IMR-90 (cell line): ENCODE results near the gene CDH2. TPM values are rescaled to one million over a fixed set of nuclear protein-coding genes. Genes with fewer than 3 reads are reported as not detected.
A peak's percentile ranks its signal among the peaks of the same experiment; 100 is the strongest.

Source experiments
- ATAC-seq: fragments of 200-7000 bp; cut with Tn5 transposase; 2 replicates; pipeline ENCODE4 v1.9.1; 2020; ENCODE audit warnings: low read depth, mild to moderate bottlenecking, moderate library complexity
- BruUV-seq: library from RNA; stranded (reverse); fragments of 400-500 nt; replicated peaks from 2 replicates; lab custom pipeline; 2021; lab: Mats Ljungman, UMichigan
- CTCF ChIA-PET: fragments of 300-600 bp; formaldehyde crosslinking; extraction: SDS; loops from one replicate; lab custom pipeline; 2021; ENCODE audit warnings: antibody characterized with exemption; lab: Yijun Ruan, JAX
- POLR2A ChIA-PET: fragments of 300-600 bp; sonication (Branson Sonifier 250); formaldehyde crosslinking; loops from one replicate; lab custom pipeline; 2022; ENCODE audit warnings: antibody characterized with exemption; ENCODE audit not compliant: unreplicated experiment; lab: Charles Lee
- DNase-seq: peaks from one replicate; pipeline ENCODE4 v3.0.0; 2013
- H2AFZ ChIP-seq: replicated peaks from 2 replicates; pipeline ENCODE3; 2013; ENCODE audit warnings: low read length, mild to moderate bottlenecking; ENCODE audit not compliant: poor library complexity
- H2AK5ac ChIP-seq: 2 replicates; pipeline ENCODE4 v1.6.1; 2013; ENCODE audit warnings: low read depth, low read length, inconsistent platforms
- H2AK9ac ChIP-seq: replicated peaks from 2 replicates; pipeline ENCODE3; 2013; ENCODE audit warnings: mild to moderate bottlenecking, low read depth, low read length, moderate library complexity; ENCODE audit not compliant: poor library complexity
- H2BK120ac ChIP-seq: 2 replicates; pipeline ENCODE4 v1.6.1; 2013; ENCODE audit warnings: low read depth, low read length, inconsistent platforms
- H2BK15ac ChIP-seq: 3 replicates; pipeline ENCODE4 v1.6.1; 2013; ENCODE audit warnings: low read depth, low read length, inconsistent platforms
- H2BK20ac ChIP-seq: 2 replicates; pipeline ENCODE4 v1.6.1; 2013; ENCODE audit warnings: low read depth, mild to moderate bottlenecking, inconsistent platforms, low read length, moderate library complexity
- H2BK5ac ChIP-seq: 2 replicates; pipeline ENCODE4 v1.6.1; 2013; ENCODE audit warnings: mild to moderate bottlenecking, low read depth, low read length, inconsistent platforms; ENCODE audit not compliant: poor library complexity, severe bottlenecking
- H3K14ac ChIP-seq: replicated peaks from 2 replicates; pipeline ENCODE4 v1.6.1; 2013; ENCODE audit warnings: low read depth, low read length, inconsistent platforms
- H3K18ac ChIP-seq: 2 replicates; pipeline ENCODE4 v1.6.1; 2013; ENCODE audit warnings: low read depth, low read length, control low read depth
- H3K23ac ChIP-seq: 2 replicates; pipeline ENCODE4 v1.6.1; 2013; ENCODE audit warnings: low read depth, low read length, inconsistent platforms
- H3K27ac ChIP-seq: 2 replicates; pipeline ENCODE4 v1.5.1; 2013; ENCODE audit warnings: mild to moderate bottlenecking, control low read depth, low read length; ENCODE audit not compliant: insufficient read depth
- H3K27me3 ChIP-seq: 2 replicates; pipeline ENCODE4 v1.6.1; 2013; ENCODE audit warnings: low read length; ENCODE audit not compliant: control insufficient read depth, insufficient read depth
- H3K36me3 ChIP-seq: 2 replicates; pipeline ENCODE4 v1.6.1; 2013; ENCODE audit warnings: low read length, mixed read lengths; ENCODE audit not compliant: control insufficient read depth, insufficient read depth
- H3K4ac ChIP-seq: 2 replicates; pipeline ENCODE4 v1.6.1; 2013; ENCODE audit warnings: low read depth, low read length, inconsistent platforms
- H3K4me1 ChIP-seq: 2 replicates; pipeline ENCODE4 v1.6.1; 2013; ENCODE audit warnings: low read length, mixed read lengths; ENCODE audit not compliant: control insufficient read depth, insufficient read depth
- H3K4me2 ChIP-seq: 2 replicates; pipeline ENCODE4 v1.6.1; 2013; ENCODE audit warnings: low read depth, mild to moderate bottlenecking, control low read depth, low read length, moderate library complexity
- H3K4me3 ChIP-seq: 2 replicates; pipeline ENCODE4 v1.5.1; 2013; ENCODE audit warnings: low read depth, mild to moderate bottlenecking, control low read depth, low read length, moderate library complexity; ENCODE audit not compliant: insufficient read depth
- H3K56ac ChIP-seq: 2 replicates; pipeline ENCODE4 v1.6.1; 2013; ENCODE audit warnings: low read length, inconsistent platforms; ENCODE audit not compliant: insufficient read depth; ENCODE audit errors: extremely low read depth
- H3K79me1 ChIP-seq, 2 experiments: 2 replicates each; pipeline ENCODE4 v1.6.1; 2013; ENCODE audit warnings: low read length in 2 of 2, inconsistent platforms in 1 of 2, low read depth in 1 of 2
- H3K9ac ChIP-seq: 2 replicates; pipeline ENCODE4 v1.6.1; 2013; ENCODE audit warnings: low read depth, low read length, control low read depth
- H3K9me1 ChIP-seq: 2 replicates; pipeline ENCODE4 v1.6.1; 2013; ENCODE audit warnings: low read length, inconsistent platforms; ENCODE audit not compliant: insufficient read depth
- H3K9me3 ChIP-seq: 2 replicates; pipeline ENCODE4 v1.6.1; 2013; ENCODE audit warnings: low read length; ENCODE audit not compliant: control insufficient read depth, insufficient read depth
- H4K20me1 ChIP-seq: 2 replicates; pipeline ENCODE4 v1.6.1; 2013; ENCODE audit warnings: low read length, inconsistent platforms; ENCODE audit not compliant: insufficient read depth
- H4K5ac ChIP-seq: 2 replicates; pipeline ENCODE4 v1.6.1; 2013; ENCODE audit warnings: mild to moderate bottlenecking, low read depth, low read length, control low read depth
- H4K8ac ChIP-seq, 2 experiments: 2 replicates each; pipeline ENCODE4 v1.6.1; 2013; ENCODE audit warnings: low read depth in 2 of 2, low read length in 2 of 2, control low read depth in 1 of 2, inconsistent platforms in 1 of 2
- H4K91ac ChIP-seq: 2 replicates; pipeline ENCODE4 v1.6.1; 2013; ENCODE audit warnings: low read depth, low read length, inconsistent platforms; ENCODE audit not compliant: insufficient read depth
- BHLHE40 ChIP-seq: fragments of 150-350 bp; IDR thresholded peaks from 2 replicates; pipeline ENCODE4 v1.6.1; 2016; ENCODE audit warnings: mild to moderate bottlenecking, low read depth, low read length
- FOS ChIP-seq: fragments of 150-350 bp; IDR thresholded peaks from 2 replicates; pipeline ENCODE4 v1.6.1; 2016; ENCODE audit warnings: low read depth, low read length
- MAFK ChIP-seq: IDR thresholded peaks from 2 replicates; pipeline ENCODE4 v1.6.1; 2012; ENCODE audit warnings: low read depth, low read length, improper control_type of control experiment
- MAZ ChIP-seq: IDR thresholded peaks from 2 replicates; pipeline ENCODE4 v1.6.1; 2012; ENCODE audit warnings: low read depth, mild to moderate bottlenecking, low read length, improper control_type of control experiment, moderate library complexity, borderline replicate concordance
- MXI1 ChIP-seq: IDR thresholded peaks from 2 replicates; pipeline ENCODE4 v1.6.1; 2012; ENCODE audit warnings: low read depth, mild to moderate bottlenecking, low read length, moderate library complexity, borderline replicate concordance
- NFE2L2 ChIP-seq: fragments of 150-350 bp; IDR thresholded peaks from 2 replicates; pipeline ENCODE4 v1.6.1; 2016; ENCODE audit warnings: low read depth, mild to moderate bottlenecking, low read length
- POLR2A ChIP-seq: IDR thresholded peaks from 2 replicates; pipeline ENCODE4 v1.6.1; 2012; ENCODE audit warnings: mild to moderate bottlenecking, low read depth, low read length
- RAD21 ChIP-seq: IDR thresholded peaks from 2 replicates; pipeline ENCODE4 v1.6.1; 2012; ENCODE audit warnings: low read length, improper control_type of control experiment
- RCOR1 ChIP-seq: IDR thresholded peaks from 2 replicates; pipeline ENCODE4 v1.6.1; 2012; ENCODE audit warnings: mild to moderate bottlenecking, low read length, improper control_type of control experiment; ENCODE audit not compliant: insufficient replicate concordance
- WGBS, 2 experiments: methylation state at CpG; one replicate each; pipeline versions ENCODE4 v1.1.5 to v1.1.7; 2013; ENCODE audit warnings: missing lambda C conversion rate in 2 of 2; ENCODE audit not compliant: insufficient read length in 1 of 2; ENCODE audit errors: extremely low coverage in 2 of 2; 5-methylcytosine and 5-hydroxymethylcytosine counted together
- dilution Hi-C: fragments of 300-500 bp; cut with HindIII; formaldehyde crosslinking; loops from one replicate; pipeline ENCODE4 v1.14.3; 2018; ENCODE audit warnings: low sequenced_read_pairs; ENCODE audit not compliant: unreplicated experiment
- in situ Hi-C: fragments of 300-500 bp; cut with MboI; formaldehyde crosslinking; loops from 3 replicates; pipeline ENCODE4 v1.14.3; 2019; ENCODE audit warnings: low sequenced_read_pairs, inconsistent platforms, mixed read lengths
- intact Hi-C: fragments of 100-400 bp; cut with micrococcal nuclease; formaldehyde crosslinking; loops from 2 replicates; pipeline ENCODE4 v1.10.0; 2022
- polyA plus RNA-seq, 3 experiments: library from polyadenylated mRNA; depleted of rRNA; stranded (reverse); fragments of >200 nt; gene quantifications; 2 replicates each; pipeline ENCODE4 v1.2.3, GENCODE V29; 2012; ENCODE audit warnings: low replicate concordance in 1 of 3
- total RNA-seq: library from RNA; depleted of rRNA; stranded (reverse); fragments of >200 nt; gene quantifications from 2 replicates; pipeline ENCODE4 v1.2.3, GENCODE V29; 2012

The CDH2 gene
- total and polyA plus RNA-seq, 2 of the 4 experiments (the other 2 are of a cell fraction) = 55.6 to 111 TPM

GRCh38 chr18:28115149-28115550, 61.8 kb downstream of the CDH2 start:
- no peak overlapping the region for H3K4me3 ChIP-seq
- peak overlapping the region; percentile 1 for H2AK9ac ChIP-seq
- peak overlapping the region; percentile 1 for H2AFZ ChIP-seq
- H3K4me1 ChIP-seq = peaks cover 15% of the 10 kb centered on the region
- no peaks in the 10 kb centered on the region for H3K27me3 ChIP-seq
- H3K14ac ChIP-seq = peak overlapping the region; percentile 35
- intact Hi-C loops = no loop called here
- no peaks in the 10 kb centered on the region for H3K9me3 ChIP-seq
- no peaks in the 10 kb centered on the region for H3K36me3 ChIP-seq
- peaks cover 10% of the 10 kb centered on the region for H3K9me1 ChIP-seq
- in situ Hi-C loops = no loop called here
- WGBS, 2 experiments = no CpG with 5 or more reads among the region's 2 CpGs
- peak overlapping the region; percentile 49; the same call in 1 of the 2 replicates for H3K18ac ChIP-seq
- peak overlapping the region; percentile 24 to 78; a peak in 3 of 4 replicates for H4K8ac ChIP-seq
- no peak overlapping the region for H4K5ac ChIP-seq
- no peak overlapping the region for H3K9ac ChIP-seq
- peak; percentile 96 for DNase-seq
- H2AK5ac ChIP-seq = peak overlapping the region; percentile 16
- peak overlapping the region; percentile 66 for H2BK5ac ChIP-seq
- peak overlapping the region; percentile 82 for H2BK120ac ChIP-seq
- dilution Hi-C loops = no loop called here
- ChIA-PET POLR2A (no interaction called here), CTCF (interaction anchor here (0.6 to 1.2 kb wide), 3 partner anchors 14 to 75 kb away, joined by 3 to 4 read pairs (median 3); no protein-coding TSS in a partner anchor)
- H3K4me2 ChIP-seq = peak overlapping the region; percentile 41; the same call in 1 of the 2 replicates
- TF ChIP-seq RAD21 (peak; percentile 27; the same call in 1 of the 2 replicates), BHLHE40 (peak; percentile 60; the same call in 1 of the 2 replicates), MAFK (peak; percentile 53; the same call in 1 of the 2 replicates), POLR2A (peak; percentile 41; the same call in 1 of the 2 replicates), MXI1 (no peak), NFE2L2 (peak; percentile 89), RCOR1 (no peak), MAZ (0 out of 2 replicates have a peak, but pooled peaks have one; percentile 41), FOS (peak; percentile 96)
- peak; percentile 63 for ATAC-seq
- peak overlapping the region; percentile 84 for H2BK20ac ChIP-seq
- no TSS peak for BruUV-seq
- peak overlapping the region; percentile 49; the same call in 1 of the 2 replicates for H3K56ac ChIP-seq
- peak overlapping the region; percentile 25 for H3K27ac ChIP-seq
- peak overlapping the region; percentile 66; the same call in 1 of the 2 replicates for H3K23ac ChIP-seq
- H2BK15ac ChIP-seq = peak overlapping the region; percentile 65; the same call in 2 of the 3 replicates
- H3K4ac ChIP-seq = peak overlapping the region; percentile 56
- H4K91ac ChIP-seq = peak overlapping the region; percentile 70
- no peaks in the 10 kb centered on the region for H4K20me1 ChIP-seq
- H3K79me1 ChIP-seq = peaks cover 23 to 44% of the 10 kb centered on the region in 2 experiments
